H9 (cell line): ENCODE results near the gene RAP1GDS1. TPM values are rescaled to one million over a fixed set of nuclear protein-coding genes. Genes with fewer than 3 reads are reported as not detected.

Experiments used
- DNase-seq: peaks from one replicate; pipeline ENCODE4 v3.0.0-alpha.2; 2017
- H2AFZ ChIP-seq: one replicate; pipeline ENCODE4 v1.6.1; 2013; ENCODE audit warnings: mild to moderate bottlenecking, low read length, control low read depth, moderate library complexity
- H2AK5ac ChIP-seq: 2 replicates; pipeline ENCODE4 v1.6.1; 2013; ENCODE audit warnings: low read length, control low read depth, mixed read lengths; ENCODE audit not compliant: insufficient read length
- H2BK120ac ChIP-seq: one replicate; pipeline ENCODE4 v1.6.1; 2013; ENCODE audit warnings: low read depth, mild to moderate bottlenecking, low read length, control low read depth, inconsistent platforms; ENCODE audit not compliant: poor library complexity, severe bottlenecking
- H2BK12ac ChIP-seq: 2 replicates; pipeline ENCODE4 v1.6.1; 2013; ENCODE audit warnings: low read length, control low read depth, mixed read lengths, low read depth; ENCODE audit not compliant: insufficient read length
- H2BK15ac ChIP-seq: 2 replicates; pipeline ENCODE4 v1.6.1; 2013; ENCODE audit warnings: low read depth, low read length, control low read depth
- H2BK20ac ChIP-seq: one replicate; pipeline ENCODE4 v1.6.1; 2013; ENCODE audit warnings: low read depth, mild to moderate bottlenecking, low read length, control low read depth, inconsistent platforms; ENCODE audit not compliant: poor library complexity, severe bottlenecking
- H2BK5ac ChIP-seq: 2 replicates; pipeline ENCODE4 v1.6.1; 2013; ENCODE audit warnings: low read length, control low read depth, mixed read lengths; ENCODE audit not compliant: insufficient read length
- H3K14ac ChIP-seq: 2 replicates; pipeline ENCODE4 v1.6.1; 2013; ENCODE audit warnings: low read length, control low read depth; ENCODE audit not compliant: insufficient read depth
- H3K18ac ChIP-seq: 2 replicates; pipeline ENCODE4 v1.6.1; 2013; ENCODE audit warnings: low read depth, mild to moderate bottlenecking, mixed read lengths, low read length, control low read depth; ENCODE audit not compliant: insufficient read length
- H3K23ac ChIP-seq: 2 replicates; pipeline ENCODE4 v1.6.1; 2013; ENCODE audit warnings: low read length, control low read depth, mixed read lengths, low read depth; ENCODE audit not compliant: insufficient read length
- H3K23me2 ChIP-seq: 2 replicates; pipeline ENCODE4 v1.6.1; 2013; ENCODE audit warnings: low read depth, mild to moderate bottlenecking, mixed read lengths, low read length, control low read depth; ENCODE audit not compliant: insufficient read length, poor library complexity, severe bottlenecking
- H3K27ac ChIP-seq: 2 replicates; pipeline ENCODE4 v1.5.1; 2013; ENCODE audit warnings: low read length, control low read depth, mixed read lengths, low read depth; ENCODE audit not compliant: insufficient read length
- H3K27me3 ChIP-seq: 2 replicates; pipeline ENCODE4 v1.6.1; 2013; ENCODE audit warnings: low read length, control low read depth, inconsistent platforms; ENCODE audit not compliant: insufficient read depth
- H3K4ac ChIP-seq: 2 replicates; pipeline ENCODE4 v1.6.1; 2013; ENCODE audit warnings: low read depth, mild to moderate bottlenecking, control low read depth, inconsistent platforms, low read length, moderate library complexity
- H3K4me1 ChIP-seq: 2 replicates; pipeline ENCODE4 v1.6.1; 2013; ENCODE audit warnings: low read length, control low read depth, inconsistent platforms; ENCODE audit not compliant: insufficient read depth
- H3K4me2 ChIP-seq: 2 replicates; pipeline ENCODE4 v1.6.1; 2013; ENCODE audit warnings: low read length, control low read depth, mixed read lengths; ENCODE audit not compliant: insufficient read length, insufficient read depth
- H3K56ac ChIP-seq: 2 replicates; pipeline ENCODE4 v1.6.1; 2013; ENCODE audit warnings: low read depth, mild to moderate bottlenecking, mixed read lengths, low read length, control low read depth; ENCODE audit not compliant: insufficient read length
- H3K79me1 ChIP-seq: 2 replicates; pipeline ENCODE4 v1.6.1; 2013; ENCODE audit warnings: low read depth, mild to moderate bottlenecking, moderate library complexity, low read length, control low read depth, inconsistent platforms; ENCODE audit not compliant: insufficient read depth, poor library complexity, severe bottlenecking
- H3K79me2 ChIP-seq: 2 replicates; pipeline ENCODE4 v1.6.1; 2013; ENCODE audit warnings: low read length, control low read depth, inconsistent platforms; ENCODE audit not compliant: insufficient read depth
- H3K9ac ChIP-seq: 2 replicates; pipeline ENCODE4 v1.6.1; 2013; ENCODE audit warnings: low read length, control low read depth, mixed read lengths; ENCODE audit not compliant: insufficient read length; ENCODE audit errors: extremely low read depth
- H3K9me3 ChIP-seq: one replicate; pipeline ENCODE4 v1.6.1; 2013; ENCODE audit warnings: low read depth, low read length, inconsistent platforms; ENCODE audit not compliant: control insufficient read depth
- H3T11ph ChIP-seq: one replicate; pipeline ENCODE4 v1.6.1; 2013; ENCODE audit warnings: mild to moderate bottlenecking, low read length, control low read depth, inconsistent platforms
- H4K20me1 ChIP-seq: one replicate; pipeline ENCODE4 v1.6.1; 2013; ENCODE audit not compliant: control insufficient read depth, insufficient read length, insufficient read depth
- H4K5ac ChIP-seq: 2 replicates; pipeline ENCODE4 v1.6.1; 2013; ENCODE audit warnings: low read depth, mild to moderate bottlenecking, mixed read lengths, low read length, control low read depth; ENCODE audit not compliant: insufficient read length
- H4K8ac ChIP-seq: replicated peaks from 2 replicates; pipeline ENCODE4 v1.6.1; 2013; ENCODE audit warnings: low read length, control low read depth, mixed read lengths, low read depth; ENCODE audit not compliant: insufficient read length
- H4K91ac ChIP-seq: 2 replicates; pipeline ENCODE4 v1.6.1; 2013; ENCODE audit warnings: low read depth, mild to moderate bottlenecking, moderate library complexity, mixed read lengths, low read length, control low read depth; ENCODE audit not compliant: insufficient read length
- H3K27ac Mint-ChIP-seq, 3 experiments: 2 replicates in 2 of 3; 3 replicates in 1 of 3; pipeline ENCODE4 v1.8.0; 2020 to 2021; ENCODE audit warnings: mixed read lengths in 3 of 3, mild to moderate bottlenecking in 1 of 3, moderate library complexity in 1 of 3
- H3K27me3 Mint-ChIP-seq: 2 replicates; pipeline ENCODE4 v1.8.0; 2021; ENCODE audit warnings: low read depth, mild to moderate bottlenecking, moderate library complexity, mixed read lengths
- H3K36me3 Mint-ChIP-seq, 3 experiments: 2 replicates in 2 of 3; 3 replicates in 1 of 3; pipeline ENCODE4 v1.8.0; 2020 to 2021; ENCODE audit warnings: low read depth in 3 of 3, mixed read lengths in 3 of 3; ENCODE audit not compliant: insufficient read depth in 1 of 3
- H3K4me1 Mint-ChIP-seq, 2 experiments: 2 replicates each; pipeline ENCODE4 v1.8.0; 2020; ENCODE audit warnings: mixed read lengths in 2 of 2
- H3K4me3 Mint-ChIP-seq, 2 experiments: 2 replicates in 1 of 2; 3 replicates in 1 of 2; pipeline ENCODE4 v1.8.0; 2020 to 2021; ENCODE audit warnings: mild to moderate bottlenecking in 2 of 2, mixed read lengths in 2 of 2, moderate library complexity in 1 of 2
- H3K9me3 Mint-ChIP-seq, 2 experiments: 2 replicates in 1 of 2; 3 replicates in 1 of 2; pipeline ENCODE4 v1.8.0; 2020; ENCODE audit warnings: mild to moderate bottlenecking in 2 of 2, mixed read lengths in 2 of 2, moderate library complexity in 1 of 2
- WGBS: extraction: QIAGEN DNeasy Blood & Tissue Kit; methylation state at CpG from one replicate; pipeline ENCODE4 v1.1.7; 2013; ENCODE audit warnings: missing lambda C conversion rate, low lambda C conversion rate, mixed read lengths; ENCODE audit not compliant: insufficient read length; ENCODE audit errors: extremely low coverage; 5-methylcytosine and 5-hydroxymethylcytosine counted together
- total RNA-seq: library from RNA; stranded (reverse); gene quantifications from 2 replicates; pipeline ENCODE4 v1.2.1, GENCODE V29; 2021
- TF ChIP-seq, protein P1 (sequence below): fragments of 200-600 bp; sonication (generic); conservative IDR thresholded peaks from 3 replicates; pipeline ENCODE4 v1.8.0; 2021; ENCODE audit warnings: antibody characterized with exemption, mild to moderate bottlenecking

RAP1GDS1 gene
- total RNA-seq, 1 experiment from 2014 or later: 25.2 TPM

DNA sequence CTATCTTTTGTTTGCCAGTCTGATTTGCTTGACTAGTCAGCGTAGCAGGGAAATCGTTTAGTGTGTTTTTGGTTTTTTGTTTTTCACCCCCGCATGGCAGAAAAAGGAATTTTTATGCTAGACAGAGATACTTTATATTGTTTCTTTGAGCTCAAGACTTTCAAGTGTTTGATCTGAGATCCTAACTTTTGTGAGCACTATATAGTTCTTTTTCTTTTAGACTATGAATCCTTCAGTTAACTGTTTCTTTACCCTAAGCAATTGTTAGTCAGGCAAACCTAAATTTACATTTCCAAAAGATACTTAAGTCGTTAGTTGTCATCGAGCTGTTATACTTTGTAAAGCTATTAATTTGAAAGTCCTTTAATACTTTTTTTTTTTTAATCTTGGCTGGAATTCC is 73.3 kb downstream of the RAP1GDS1 start:
- Mint-ChIP-seq H3K4me1 (peaks cover 30 to 36% of the 10 kb centered on the region in 2 experiments), H3K4me3 (no peak overlapping the region), H3K36me3 (peaks cover 26 to 42% (median 30%) of the 10 kb centered on the region in 3 experiments), H3K27me3 (no peaks in the 10 kb centered on the region; the same call in 1 of the 2 replicates), H3K27ac (peak overlapping the region; percentile 2 to 79 (median 4); a peak in 3 of 7 replicates), H3K9me3 (peaks cover 33 to 34% of the 10 kb centered on the region in 2 experiments)
- no CpG with 5 or more reads among the region's 5 CpGs for WGBS
- Histone ChIP-seq H4K5ac (no peak overlapping the region), H3K4me1 (peaks cover 6% of the 10 kb centered on the region; the same call in 1 of the 2 replicates), H2AFZ (no peak overlapping the region), H3K27ac (no peak overlapping the region), H4K91ac (no peak overlapping the region), H3K79me1 (no peaks in the 10 kb centered on the region), H3K9ac (no peak overlapping the region), H2AK5ac (no peak overlapping the region), H3K9me3 (peaks cover 14% of the 10 kb centered on the region), H3K56ac (no peak overlapping the region), H3K23ac (no peak overlapping the region), H2BK5ac (no peak overlapping the region), H3K14ac (no peak overlapping the region), H3T11ph (no peak overlapping the region), H3K23me2 (no peaks in the 10 kb centered on the region), H4K8ac (no peak overlapping the region), H2BK15ac (no peak overlapping the region), H3K79me2 (no peaks in the 10 kb centered on the region), H3K4ac (no peak overlapping the region), H2BK12ac (no peak overlapping the region), H3K4me2 (no peak overlapping the region), H3K27me3 (no peaks in the 10 kb centered on the region), H2BK120ac (no peak overlapping the region), H3K18ac (no peak overlapping the region), H2BK20ac (no peak overlapping the region), H4K20me1 (no peaks in the 10 kb centered on the region)
- TF ChIP-seq, protein P1, sequence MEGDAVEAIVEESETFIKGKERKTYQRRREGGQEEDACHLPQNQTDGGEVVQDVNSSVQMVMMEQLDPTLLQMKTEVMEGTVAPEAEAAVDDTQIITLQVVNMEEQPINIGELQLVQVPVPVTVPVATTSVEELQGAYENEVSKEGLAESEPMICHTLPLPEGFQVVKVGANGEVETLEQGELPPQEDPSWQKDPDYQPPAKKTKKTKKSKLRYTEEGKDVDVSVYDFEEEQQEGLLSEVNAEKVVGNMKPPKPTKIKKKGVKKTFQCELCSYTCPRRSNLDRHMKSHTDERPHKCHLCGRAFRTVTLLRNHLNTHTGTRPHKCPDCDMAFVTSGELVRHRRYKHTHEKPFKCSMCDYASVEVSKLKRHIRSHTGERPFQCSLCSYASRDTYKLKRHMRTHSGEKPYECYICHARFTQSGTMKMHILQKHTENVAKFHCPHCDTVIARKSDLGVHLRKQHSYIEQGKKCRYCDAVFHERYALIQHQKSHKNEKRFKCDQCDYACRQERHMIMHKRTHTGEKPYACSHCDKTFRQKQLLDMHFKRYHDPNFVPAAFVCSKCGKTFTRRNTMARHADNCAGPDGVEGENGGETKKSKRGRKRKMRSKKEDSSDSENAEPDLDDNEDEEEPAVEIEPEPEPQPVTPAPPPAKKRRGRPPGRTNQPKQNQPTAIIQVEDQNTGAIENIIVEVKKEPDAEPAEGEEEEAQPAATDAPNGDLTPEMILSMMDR: no peak
- no peak for DNase-seq
